C4-2B (cell line): ENCODE data around the gene IGFN1.

Experiments used
- ZFX ChIP-seq: fragments of 450-650 bp; IDR thresholded peaks from 2 replicates; pipeline ENCODE4 v1.6.1; 2017
- TF ChIP-seq, protein P1 (sequence below): fragments of 450-650 bp; conservative IDR thresholded peaks from 2 replicates; pipeline ENCODE4 v1.5.1; 2017; ENCODE audit warnings: mild to moderate bottlenecking

DNA sequence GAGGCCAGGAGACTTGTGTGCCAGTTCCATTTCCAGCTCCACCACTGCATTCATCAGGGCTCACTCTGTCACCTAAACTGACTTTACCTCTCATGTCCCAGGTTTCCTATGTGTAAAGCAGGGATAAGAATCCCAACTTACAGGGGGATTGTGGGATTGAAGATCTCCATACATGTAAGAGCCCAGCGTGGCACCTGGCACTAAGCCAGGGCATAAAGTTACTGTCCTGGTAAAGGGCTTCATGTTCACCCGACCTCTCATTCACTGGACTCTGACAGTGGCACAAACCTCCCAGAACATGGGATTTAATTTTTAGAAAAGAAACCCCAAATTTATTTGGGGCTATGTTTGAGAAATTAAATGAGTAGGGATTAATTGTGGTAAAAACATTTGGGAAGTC lies 8.9 kb upstream of the IGFN1 start:
- TF ChIP-seq, protein P1, sequence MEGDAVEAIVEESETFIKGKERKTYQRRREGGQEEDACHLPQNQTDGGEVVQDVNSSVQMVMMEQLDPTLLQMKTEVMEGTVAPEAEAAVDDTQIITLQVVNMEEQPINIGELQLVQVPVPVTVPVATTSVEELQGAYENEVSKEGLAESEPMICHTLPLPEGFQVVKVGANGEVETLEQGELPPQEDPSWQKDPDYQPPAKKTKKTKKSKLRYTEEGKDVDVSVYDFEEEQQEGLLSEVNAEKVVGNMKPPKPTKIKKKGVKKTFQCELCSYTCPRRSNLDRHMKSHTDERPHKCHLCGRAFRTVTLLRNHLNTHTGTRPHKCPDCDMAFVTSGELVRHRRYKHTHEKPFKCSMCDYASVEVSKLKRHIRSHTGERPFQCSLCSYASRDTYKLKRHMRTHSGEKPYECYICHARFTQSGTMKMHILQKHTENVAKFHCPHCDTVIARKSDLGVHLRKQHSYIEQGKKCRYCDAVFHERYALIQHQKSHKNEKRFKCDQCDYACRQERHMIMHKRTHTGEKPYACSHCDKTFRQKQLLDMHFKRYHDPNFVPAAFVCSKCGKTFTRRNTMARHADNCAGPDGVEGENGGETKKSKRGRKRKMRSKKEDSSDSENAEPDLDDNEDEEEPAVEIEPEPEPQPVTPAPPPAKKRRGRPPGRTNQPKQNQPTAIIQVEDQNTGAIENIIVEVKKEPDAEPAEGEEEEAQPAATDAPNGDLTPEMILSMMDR, result no peak
- no peak for TF ChIP-seq ZFX
